ENCODE data around the gene TTC22.

Gene TTC22

GRCh38 chr1:54808443-54809207 is 7.5 kb upstream of the TTC22 start:
- no peak for DNase-seq (ENCODE audit: low read depth)

GRCh38 chr1:54807756-54808155 is 6.6 kb upstream of the TTC22 start:
- no peak for DNase-seq (ENCODE audit: low read depth)

DNA sequence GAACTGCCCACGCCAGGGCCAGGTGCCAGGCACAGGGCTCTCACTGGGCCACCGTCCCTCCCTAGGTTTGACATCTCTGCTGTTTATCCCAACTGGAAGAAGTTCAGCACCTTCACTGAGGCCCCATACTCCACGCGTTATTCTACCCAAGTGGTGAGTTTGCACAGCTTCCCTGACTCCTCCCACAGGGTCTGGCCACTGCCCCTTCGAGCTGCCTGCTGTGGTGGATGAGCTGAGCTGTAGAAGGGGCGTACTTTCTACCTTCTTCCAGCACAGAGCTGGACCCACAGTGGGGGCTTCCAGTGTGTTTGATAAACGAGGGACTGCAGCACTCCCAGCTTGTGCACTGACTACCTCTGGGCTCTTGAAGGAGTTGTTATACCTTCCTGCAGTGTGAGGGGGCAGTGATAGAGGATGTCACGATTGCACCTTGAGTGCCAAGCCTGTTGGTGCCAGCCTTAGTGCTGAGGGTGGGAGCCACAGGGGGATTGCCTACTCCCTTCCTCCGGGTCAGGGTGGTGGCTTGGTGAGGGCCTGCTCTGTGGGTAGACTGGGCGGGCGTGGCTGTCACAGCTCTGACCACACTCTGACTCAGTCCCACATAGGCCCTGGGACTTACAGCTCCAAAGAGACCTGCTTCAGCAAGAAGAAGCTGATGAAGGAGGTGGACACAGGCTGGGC is 5.9 kb upstream of the TTC22 start:
- DNase-seq (ENCODE audit: low read depth), result no peak

GRCh38 chr1:54805981-54806381 is 4.9 kb upstream of the TTC22 start:
- DNase-seq (ENCODE audit: low read depth), result no peak

DNA sequence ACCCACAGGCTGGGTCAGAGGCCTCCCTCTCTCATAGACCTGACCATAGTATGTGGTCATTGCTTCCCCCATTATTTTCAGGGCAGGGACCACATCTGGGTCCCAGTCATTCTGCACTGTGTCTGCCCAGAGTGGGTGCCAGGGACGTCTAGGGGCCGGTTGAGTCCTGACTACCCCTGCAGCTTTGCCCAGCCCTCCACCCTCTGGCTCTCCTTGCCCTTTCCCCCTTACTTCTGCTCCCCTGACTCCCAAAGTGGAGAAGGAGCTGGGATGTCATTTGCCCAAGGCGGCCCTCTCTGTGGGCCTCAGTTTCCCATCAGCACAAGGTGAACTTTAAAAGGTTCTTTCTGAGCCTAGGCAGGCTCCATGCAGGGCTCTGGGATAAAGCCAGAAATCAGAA is 4.3 kb upstream of the TTC22 start:
- no peak for DNase-seq (ENCODE audit: low read depth)

- DNase-seq (ENCODE audit: low read depth), result no peak
These were observed 3.5 kb upstream of the TTC22 start for GRCh38 chr1:54804471-54805132.

GRCh38 chr1:54803761-54804470 is 2.8 kb upstream of the TTC22 start:
- no peak for DNase-seq (ENCODE audit: low read depth)

DNA sequence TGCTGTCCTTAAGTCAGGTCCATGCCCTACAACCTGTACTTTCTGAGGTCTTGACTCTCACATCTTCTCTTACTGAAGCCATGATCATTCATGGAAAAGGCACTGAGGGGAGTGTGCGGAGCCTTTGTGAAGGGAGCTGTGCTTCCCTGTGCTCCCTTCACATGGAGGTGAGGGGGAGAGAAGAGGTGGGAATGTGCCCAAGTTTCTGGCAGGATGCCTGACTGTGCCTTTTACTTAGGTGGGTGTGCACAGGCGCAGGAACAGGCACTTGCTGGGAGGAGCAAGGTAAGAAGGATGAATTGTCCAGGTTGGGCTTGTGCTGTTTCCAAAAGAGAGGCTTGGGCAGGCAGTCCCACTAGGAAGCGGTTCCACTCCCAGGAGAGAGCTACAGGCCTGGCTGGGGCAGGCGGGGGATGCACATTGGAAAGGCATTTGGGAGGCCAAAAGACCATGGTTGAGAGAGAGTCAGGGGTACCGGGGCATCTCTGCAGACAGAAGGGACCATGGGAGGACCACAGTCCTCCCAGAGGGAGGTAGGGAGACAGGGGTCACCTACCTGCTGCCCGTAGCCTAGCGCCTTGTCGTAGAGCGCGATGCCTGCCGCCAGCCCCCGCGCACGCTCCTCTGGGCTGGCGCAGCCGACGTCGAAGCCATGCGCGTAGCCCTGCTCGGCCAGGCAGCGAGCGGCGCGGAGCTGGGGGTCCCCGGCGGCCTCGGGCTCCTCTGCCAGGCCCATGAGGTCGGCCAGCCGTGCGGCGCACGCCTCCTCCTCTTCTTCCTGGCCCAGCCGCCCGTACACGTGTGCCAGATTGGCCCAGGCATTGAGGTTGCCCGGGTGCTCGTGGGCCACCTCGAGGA is 853 bp downstream of the TTC22 start:
- no peak for DNase-seq (ENCODE audit: low read depth)

- DNase-seq (ENCODE audit: low read depth), result no peak
These were observed 2.1 kb downstream of the TTC22 start for GRCh38 chr1:54798769-54799641.

- no peak for DNase-seq (ENCODE audit: low read depth)
These were observed 2.9 kb downstream of the TTC22 start for GRCh38 chr1:54798206-54798605.

- no peak for DNase-seq (ENCODE audit: low read depth)
These were observed 4.2 kb downstream of the TTC22 start for GRCh38 chr1:54796902-54797301.

- DNase-seq (ENCODE audit: low read depth), result no peak
These were observed 5.2 kb downstream of the TTC22 start for GRCh38 chr1:54795841-54796468.

- DNase-seq (ENCODE audit: low read depth), result no peak
These were observed 5.8 kb downstream of the TTC22 start for GRCh38 chr1:54795356-54795665.

DNA sequence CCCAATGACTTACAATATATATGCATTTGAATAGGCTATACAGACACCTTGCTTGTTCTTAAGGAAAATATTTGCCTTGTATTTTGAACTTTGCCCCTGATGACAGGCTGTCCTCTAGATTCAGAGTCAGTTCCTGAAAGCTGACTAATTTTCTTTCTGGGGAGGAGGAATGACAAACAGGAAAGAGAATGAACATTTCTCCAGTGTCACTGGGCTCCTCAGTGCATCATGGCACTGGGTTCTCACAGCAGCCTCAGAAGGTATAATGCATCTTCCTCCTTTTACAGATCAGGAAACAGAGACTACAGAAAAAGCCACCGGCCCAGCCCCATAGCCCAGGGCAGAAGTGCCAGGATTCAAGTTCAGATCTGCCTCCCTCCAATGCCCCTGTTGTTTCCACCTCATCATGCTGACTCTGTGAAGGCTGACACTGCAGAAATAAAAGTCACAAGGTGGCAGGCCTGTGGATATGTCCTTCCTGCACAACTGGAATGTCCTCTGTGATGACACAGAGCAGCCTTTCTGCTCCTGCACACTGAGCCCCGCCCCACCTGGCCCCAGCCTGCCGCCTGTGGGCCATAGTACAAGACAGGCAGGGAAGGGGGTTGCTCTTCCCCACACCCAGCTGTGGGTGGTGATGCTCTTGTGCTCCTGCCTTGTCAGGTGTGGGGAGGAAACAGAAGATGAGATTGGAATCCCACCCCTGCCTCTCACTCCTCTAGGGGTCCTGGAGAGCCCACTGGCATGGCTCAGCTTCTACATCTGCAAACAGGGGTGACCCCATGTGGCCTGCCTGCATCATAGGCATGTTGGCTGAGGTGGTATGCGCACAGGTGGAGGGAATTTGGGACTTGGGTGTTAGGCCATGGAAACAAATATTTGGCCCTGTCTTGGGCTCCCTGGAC is 6.4 kb downstream of the TTC22 start:
- no peak for DNase-seq (ENCODE audit: low read depth)

GRCh38 chr1:54792686-54793282 is 8.3 kb downstream of the TTC22 start:
- no peak for DNase-seq (ENCODE audit: low read depth)

DNA sequence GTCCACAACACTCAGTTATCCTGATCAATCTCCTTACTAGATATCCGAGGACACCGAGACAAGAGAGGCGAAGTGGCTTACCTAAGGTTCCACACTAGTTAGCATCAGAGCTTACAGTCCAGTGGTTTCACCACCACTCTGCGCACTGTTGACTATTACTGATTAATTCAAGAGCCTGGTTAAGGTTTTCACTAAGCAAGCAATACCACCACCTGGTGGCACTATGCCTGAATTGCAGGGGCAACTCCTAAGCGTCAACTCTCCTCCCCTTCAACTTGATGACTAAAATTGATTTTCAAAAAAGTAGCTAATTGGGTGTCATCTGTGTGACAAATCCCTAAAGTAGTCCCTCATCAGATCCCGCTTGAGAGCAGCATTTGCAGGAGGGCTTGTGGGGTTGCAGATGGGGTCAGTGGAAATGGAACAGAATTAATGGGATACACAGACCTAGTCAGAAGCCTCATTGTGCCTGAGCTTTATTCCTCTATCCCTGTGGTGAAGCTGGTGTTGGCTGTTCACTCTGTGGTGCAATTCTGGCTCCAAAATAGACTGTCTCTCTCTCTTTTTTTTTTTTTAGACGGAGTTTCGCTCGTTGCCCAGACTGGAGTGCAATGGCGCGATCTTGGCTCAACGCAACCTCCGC is 9.1 kb downstream of the TTC22 start:
- no peak for DNase-seq (ENCODE audit: low read depth)

DNA sequence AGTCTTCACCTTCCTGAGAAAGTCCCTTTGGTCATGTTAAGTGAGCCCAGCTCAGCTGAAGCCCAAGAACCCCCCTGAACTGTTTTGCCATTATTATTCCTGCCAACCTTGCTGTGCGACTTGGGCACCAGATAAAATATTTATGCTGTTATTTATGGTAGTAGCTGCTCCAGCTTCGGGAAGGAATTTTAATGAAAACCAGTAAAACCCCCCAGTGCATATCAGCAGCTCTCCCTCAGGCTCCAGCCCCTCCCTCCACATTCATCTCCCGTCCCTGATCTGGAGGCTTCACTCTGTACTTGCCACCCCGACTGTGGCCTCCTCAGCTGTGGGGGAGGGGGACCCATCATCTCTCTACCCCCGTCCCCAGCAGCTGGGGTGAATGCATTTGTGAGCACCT is 12.7 kb downstream of the TTC22 start:
- no peak for DNase-seq (ENCODE audit: low read depth)

- no peak for DNase-seq (ENCODE audit: low read depth)
These were observed 13.5 kb downstream of the TTC22 start for GRCh38 chr1:54787604-54788003.

All from activated T-cell treated with anti-CD3 and anti-CD28 coated beads for 1 hour (primary cell).